Loucy (cell line): ENCODE data around the gene EXOC3L4.

Experiments
- EZH2phosphoT487 ChIP-seq: fragments of 200-600 bp; IDR thresholded peaks from 2 replicates; pipeline ENCODE4 v1.6.1; 2018; ENCODE audit warnings: antibody characterized with exemption, mild to moderate bottlenecking, moderate library complexity, borderline replicate concordance
- TF ChIP-seq, protein P1 (sequence below): fragments of 200-600 bp; sonication (generic); conservative IDR thresholded peaks from 2 replicates; pipeline ENCODE4 v1.5.1; 2014; ENCODE audit warnings: mild to moderate bottlenecking, antibody characterized with exemption, low read length

DNA sequence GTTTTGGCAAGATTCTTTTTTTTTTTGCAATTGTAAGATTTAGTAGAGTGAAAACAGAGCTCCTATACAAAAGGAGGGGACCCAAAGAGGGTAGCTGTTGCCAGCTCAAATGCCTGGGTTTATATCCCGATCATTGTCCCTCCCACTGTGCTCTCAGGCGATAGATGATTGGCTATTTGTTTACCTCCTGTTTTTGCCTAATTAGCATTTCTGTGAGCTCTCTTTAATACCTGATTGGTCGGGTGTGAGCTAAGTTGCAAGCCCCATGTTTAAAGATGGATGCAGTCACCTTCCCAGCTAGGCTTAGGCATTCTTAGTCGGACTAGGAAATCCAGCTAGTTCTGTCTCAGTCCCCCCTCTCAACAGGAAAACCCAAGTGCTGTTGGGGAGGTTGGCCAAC is 1.9 kb downstream of the EXOC3L4 start:
- TF ChIP-seq, protein P1, sequence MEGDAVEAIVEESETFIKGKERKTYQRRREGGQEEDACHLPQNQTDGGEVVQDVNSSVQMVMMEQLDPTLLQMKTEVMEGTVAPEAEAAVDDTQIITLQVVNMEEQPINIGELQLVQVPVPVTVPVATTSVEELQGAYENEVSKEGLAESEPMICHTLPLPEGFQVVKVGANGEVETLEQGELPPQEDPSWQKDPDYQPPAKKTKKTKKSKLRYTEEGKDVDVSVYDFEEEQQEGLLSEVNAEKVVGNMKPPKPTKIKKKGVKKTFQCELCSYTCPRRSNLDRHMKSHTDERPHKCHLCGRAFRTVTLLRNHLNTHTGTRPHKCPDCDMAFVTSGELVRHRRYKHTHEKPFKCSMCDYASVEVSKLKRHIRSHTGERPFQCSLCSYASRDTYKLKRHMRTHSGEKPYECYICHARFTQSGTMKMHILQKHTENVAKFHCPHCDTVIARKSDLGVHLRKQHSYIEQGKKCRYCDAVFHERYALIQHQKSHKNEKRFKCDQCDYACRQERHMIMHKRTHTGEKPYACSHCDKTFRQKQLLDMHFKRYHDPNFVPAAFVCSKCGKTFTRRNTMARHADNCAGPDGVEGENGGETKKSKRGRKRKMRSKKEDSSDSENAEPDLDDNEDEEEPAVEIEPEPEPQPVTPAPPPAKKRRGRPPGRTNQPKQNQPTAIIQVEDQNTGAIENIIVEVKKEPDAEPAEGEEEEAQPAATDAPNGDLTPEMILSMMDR: no peak
- no peak for TF ChIP-seq EZH2phosphoT487
